ENCODE measurements around the gene ZNF274. TPM values are rescaled to one million over a fixed set of nuclear protein-coding genes. Genes with fewer than 3 reads are reported as not detected.

The ZNF274 gene
- total RNA-seq, 1 experiment from 2014 or later: 27.5 TPM

- TF ChIP-seq HMGXB4 (CRISPR knock-in tag; IDR thresholded peaks at IDR 0.05): peak; percentile 78; the same call in 1 of the 2 replicates
- no peak for TF ChIP-seq USF1 (CRISPR knock-in tag; IDR thresholded peaks at IDR 0.05)
- TF ChIP-seq USF2 (CRISPR knock-in tag; IDR thresholded peaks at IDR 0.05): 0 out of 2 replicates have a peak, but pooled peaks have one; percentile 40
- peak; percentile 91 for TF ChIP-seq GABPB1 (CRISPR knock-in tag; IDR thresholded peaks at IDR 0.05)
- peak; percentile 84 for TF ChIP-seq SP1 (CRISPR knock-in tag; conservative IDR thresholded peaks at IDR 0.05)
- TF ChIP-seq MYBL2 (CRISPR knock-in tag; IDR thresholded peaks at IDR 0.05): peak; percentile 83
- no peak for TF ChIP-seq ATF1 (CRISPR knock-in tag; IDR thresholded peaks at IDR 0.05)
- TF ChIP-seq E2F4 (CRISPR knock-in tag; IDR thresholded peaks at IDR 0.05; ENCODE audit: borderline replicate concordance, low read depth): peak; percentile 69
- TF ChIP-seq ZNF396 (CRISPR knock-in tag; IDR thresholded peaks at IDR 0.05; ENCODE audit: borderline replicate concordance): no peak
- TF ChIP-seq GTF2I (CRISPR knock-in tag; conservative IDR thresholded peaks at IDR 0.05): no peak
- TF ChIP-seq ZBTB43 (CRISPR knock-in tag; IDR thresholded peaks at IDR 0.05): peak; percentile 74; the same call in 1 of the 2 replicates
- TF ChIP-seq ZNF532 (CRISPR knock-in tag; IDR thresholded peaks at IDR 0.05; ENCODE audit: borderline replicate concordance): no peak
- TF ChIP-seq ZNF138 (CRISPR knock-in tag; conservative IDR thresholded peaks at IDR 0.05): 0 out of 2 replicates have a peak, but pooled peaks have one; percentile 51
- peak; percentile 58; the same call in 1 of the 2 replicates for TF ChIP-seq JUN (CRISPR knock-in tag; IDR thresholded peaks at IDR 0.05)
- TF ChIP-seq ESRRA (CRISPR knock-in tag; IDR thresholded peaks at IDR 0.05; ENCODE audit: borderline replicate concordance): no peak
- TF ChIP-seq HMGA2 (CRISPR knock-in tag; IDR thresholded peaks at IDR 0.05): no peak
- TF ChIP-seq ATF3 (CRISPR knock-in tag; conservative IDR thresholded peaks at IDR 0.05): no peak
Observed at GRCh38 chr19:58154679-58155648, 27.9 kb upstream of the ZNF274 start (continued).
